NCI-H2227 (cell line): ENCODE measurements around the gene IL1RL1.

Experiments
- DNase-seq: peaks from one replicate; lab custom pipeline; 2025; ENCODE audit not compliant: unreplicated experiment; lab: John Stamatoyannopoulos, UW

The IL1RL1 gene

DNA sequence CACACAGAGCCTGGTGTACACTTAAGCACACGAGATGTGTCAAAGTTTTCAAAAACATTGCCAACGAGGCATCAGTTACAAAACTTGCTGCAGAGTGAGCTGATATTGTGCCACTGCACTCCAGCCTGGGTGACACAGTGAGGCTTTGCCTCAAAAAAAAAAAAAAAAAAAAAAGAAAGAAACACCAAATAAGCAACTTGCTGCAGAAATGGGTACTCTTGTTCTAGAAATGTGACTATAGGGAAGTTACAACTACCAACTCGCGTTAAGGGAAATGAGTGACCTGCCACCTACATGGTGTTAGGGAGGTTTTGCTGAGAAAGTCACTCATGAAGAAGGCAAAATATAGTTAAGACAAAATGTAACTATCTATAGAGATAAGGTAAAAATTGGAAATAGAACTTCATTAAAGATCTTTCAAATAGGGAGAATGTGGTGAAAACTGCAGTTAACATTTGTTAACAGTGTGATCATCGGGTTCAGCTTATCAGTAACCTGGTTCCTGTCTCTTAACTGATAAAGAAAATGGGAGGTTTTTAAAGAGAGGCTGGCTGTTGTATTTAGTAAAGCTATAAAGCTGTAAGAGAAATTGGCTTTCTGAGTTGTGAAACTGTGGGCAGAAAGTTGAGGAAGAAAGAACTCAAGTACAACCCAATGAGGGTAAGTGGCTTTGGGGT, at the start of gene IL1RL1:
TSS of gene IL1RL1 (plus strand) at position 600 of the 677 bp plus-strand sequence. CDS start 26,702 bp downstream, outside the sequence.
- DNase-seq = no peak

DNA sequence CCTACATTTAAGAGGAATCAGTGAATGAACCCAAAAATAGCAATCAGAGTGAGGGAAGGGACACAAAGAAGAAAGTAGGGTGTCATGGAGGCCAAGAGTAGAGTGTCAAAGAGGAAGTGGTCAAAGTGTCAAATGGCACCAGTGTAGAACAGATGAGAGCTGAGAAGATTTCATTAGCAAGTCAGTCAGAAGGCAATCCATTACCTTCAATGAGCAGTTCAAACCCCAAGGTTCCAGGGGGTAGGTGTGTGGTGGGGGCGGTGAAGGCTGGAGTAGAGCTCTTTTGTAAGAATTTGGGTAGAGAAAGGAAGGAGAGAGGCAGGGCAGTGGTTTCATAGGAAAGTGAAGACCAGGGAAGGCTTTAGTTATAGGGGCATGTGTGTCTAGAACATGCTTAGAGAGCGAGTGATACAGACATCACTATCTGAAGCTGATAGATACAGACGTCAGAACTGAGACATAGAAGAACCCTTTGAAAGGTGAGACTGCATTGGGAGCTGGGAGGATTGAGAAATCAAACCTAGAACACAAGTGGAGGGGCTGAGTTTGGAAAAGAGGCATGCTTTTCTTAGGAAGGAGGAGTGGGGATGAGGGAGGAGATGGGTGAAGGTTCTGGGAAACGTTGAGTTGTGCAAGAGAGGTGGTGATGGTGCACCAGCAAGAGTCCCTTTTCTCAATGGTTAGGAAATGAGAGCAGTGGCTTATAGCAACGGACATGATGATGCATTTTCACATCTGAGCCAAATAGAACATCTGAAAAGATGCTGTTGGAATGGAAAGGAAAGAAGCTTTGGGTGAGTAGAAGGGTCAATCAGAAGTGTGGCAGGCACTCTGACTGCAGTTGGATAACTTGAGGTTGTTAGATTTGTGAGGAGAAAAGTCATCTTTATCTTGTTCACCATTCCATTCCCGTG, 48.9 kb upstream of the IL1RL1 start:
- DNase-seq = no peak

DNA sequence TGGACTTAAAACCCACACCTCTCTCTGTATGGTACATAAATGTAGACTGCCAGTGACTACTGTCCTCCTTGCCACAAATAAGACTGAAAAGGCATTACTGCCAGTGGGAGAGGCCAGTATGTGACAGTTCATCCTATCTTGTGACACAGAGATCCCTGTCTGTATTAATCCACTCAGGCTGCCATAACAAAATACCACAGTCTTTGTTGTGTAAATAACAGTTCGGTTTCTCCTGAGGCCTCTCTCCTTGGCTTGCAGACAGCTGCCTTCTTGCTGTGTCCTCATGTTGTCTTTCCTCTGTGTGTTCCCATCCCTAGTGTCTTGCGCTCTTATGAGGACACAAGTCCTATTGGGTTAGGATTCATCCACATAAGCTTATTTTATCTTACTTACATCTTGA, 46.4 kb upstream of the IL1RL1 start:
- DNase-seq = no peak

DNA sequence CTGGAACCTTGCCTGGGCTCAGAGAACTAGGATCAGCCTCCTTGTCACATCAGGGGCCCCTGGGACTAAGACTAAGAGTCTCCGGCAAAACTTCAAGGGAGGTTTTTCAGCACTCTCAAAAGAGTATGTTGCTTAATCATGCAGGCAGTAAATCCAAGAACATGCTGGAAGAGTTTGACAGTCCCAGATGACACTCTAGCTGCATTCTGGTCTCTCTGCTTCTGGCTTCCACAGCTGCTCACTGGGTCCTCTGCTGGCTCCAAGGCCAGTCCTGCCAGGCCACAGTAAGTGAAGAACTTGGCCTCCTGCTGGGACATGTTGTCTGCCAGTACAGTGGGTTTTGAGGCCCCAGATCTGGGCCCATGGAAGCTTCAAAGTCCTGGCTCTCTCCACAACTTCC, 45.2 kb upstream of the IL1RL1 start:
- no peak for DNase-seq

DNA sequence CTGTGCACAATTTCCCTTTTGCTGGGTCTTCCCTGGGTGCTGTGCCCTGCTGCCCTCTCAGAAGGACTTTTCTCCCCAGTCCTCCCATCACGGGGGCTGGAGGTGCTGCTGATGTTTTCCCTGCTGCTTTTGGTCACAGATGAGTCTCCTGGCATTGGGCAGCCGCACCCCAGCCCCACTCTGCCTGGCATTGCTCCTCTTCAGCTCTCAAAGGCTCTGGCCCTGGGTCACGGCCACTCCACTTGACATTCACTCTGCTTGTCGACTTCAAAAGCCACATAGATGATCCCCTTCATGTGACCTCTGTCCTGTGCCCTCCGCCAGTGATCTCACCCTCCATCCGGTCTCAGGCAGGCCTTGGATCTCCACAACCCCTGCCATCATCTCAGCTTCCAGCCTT, 43.6 kb upstream of the IL1RL1 start:
- no peak for DNase-seq

DNA sequence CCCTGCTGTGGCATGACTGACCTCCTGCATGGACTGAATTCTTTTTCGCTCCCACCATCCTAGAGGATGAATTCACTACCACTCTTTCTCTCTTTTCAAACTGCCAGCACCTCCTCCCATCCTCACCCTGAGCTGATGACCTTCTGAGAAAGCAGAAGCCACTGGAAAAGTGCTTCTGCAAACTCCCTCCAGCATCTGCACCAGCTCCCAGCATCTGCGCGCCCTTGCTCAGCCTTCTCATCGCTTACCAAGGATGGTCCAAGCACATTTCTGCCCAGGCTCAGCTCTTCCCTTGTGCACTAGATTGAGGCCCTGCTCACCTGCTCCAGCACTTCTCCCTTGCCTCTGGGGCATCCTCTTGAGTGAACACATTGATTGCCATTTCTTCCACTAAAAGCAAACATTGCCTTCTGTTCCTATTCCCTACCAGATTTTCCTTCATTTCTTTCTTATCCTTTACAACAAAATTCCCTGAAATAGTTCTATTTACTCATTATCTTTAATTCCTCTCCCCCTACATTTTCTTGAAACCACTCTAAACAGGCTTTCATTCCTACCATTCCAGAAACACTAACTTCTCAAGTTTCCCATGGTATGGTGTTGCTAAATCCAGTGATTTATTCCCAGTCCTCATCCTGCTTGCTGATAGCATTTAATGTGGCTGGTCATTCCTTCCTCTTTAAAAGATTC, 42.7 kb upstream of the IL1RL1 start:
- DNase-seq = no peak

DNA sequence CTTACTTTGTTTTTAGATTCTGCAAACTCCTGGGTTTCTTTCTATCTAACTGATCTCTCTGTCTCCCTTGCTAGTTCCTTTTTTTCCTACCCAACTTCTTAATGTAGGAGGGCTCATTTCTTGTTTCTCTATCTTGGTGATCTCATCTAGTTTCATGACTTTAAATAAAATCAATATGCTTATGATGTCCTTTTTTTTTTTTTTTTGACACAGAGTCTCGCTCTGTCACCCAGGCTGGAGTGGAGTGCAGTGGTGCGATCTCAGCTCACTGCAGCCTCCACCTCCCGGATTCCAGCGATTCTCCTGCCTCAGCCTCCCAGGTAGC, 42.2 kb upstream of the IL1RL1 start:
- no peak for DNase-seq

DNA sequence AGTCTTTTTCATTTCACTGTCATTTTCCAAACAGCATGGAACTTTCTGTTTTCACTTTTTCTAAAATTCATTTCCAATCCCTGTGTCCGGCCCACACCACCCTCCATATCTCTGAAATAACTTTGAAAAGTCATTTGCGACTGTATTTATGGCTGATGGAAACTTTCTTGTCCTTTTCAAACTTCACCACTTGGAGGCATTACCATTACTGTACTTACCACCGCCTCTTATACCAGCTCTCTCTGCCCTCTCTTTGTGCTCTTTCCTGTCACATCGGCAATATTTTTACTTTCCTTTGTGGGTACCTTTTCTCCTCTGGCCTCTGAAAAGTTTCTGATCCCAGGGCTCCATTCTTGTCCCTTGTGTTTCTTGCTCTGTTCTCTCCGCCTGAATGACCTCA, 39.5 kb upstream of the IL1RL1 start:
- no peak for DNase-seq

DNA sequence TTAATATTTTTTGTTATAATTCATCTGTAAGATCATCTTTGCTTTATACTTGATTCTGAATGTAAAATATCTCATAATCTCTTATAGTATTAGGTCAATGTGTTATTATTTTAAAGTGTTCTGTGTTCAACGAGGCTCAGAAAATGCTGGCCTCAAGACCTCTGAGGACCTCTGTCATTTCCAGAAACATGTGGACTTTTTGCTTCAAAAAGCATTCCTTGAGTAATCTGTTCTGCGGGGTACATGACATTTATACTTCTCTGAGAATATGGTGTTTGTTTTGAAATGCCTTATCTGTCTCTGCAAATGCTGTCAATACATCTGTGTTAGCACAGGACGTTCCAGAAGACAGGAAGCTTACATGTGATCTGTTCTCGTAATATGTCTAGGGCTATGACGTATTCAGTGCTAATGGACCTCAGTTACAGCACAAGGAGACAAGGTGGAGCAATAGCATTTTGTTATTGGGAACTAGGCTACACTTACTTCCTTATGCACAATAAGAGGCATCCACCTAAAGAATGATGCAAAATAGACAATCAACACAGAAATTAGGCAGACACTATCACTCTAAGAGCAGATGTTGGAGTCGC, 37.6 kb upstream of the IL1RL1 start:
- no peak for DNase-seq

DNA sequence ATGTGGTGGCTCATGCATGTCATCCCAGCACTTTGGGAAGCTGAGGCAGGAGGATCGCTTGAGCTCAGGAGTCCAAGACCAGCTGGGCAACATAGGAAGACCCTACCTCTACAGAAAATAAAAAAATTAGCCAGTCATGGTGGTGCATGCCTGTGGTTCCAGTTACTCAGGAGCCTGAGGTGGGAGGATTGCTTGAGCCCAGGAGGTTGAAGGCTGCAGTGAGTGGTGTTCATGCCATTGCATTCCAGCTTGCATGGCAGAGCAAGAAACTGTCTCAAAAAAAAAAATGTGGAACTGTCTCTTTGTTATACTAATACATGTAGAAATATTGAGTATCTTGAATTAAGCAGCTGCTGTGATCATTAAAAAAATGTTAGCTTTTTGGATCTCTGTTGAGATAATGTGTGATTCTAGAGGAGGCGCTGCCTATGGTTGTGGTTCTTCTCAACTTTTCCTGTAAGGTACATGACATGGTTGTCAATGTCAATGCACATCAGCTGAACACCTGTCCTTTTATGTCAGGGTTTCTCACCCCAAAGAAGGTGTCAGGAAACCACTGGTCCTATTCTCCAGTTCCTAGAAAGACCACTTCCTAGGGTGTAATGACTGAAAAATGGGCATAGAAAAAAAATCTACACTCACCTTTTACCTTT, 34.7 kb upstream of the IL1RL1 start:
- no peak for DNase-seq

DNA sequence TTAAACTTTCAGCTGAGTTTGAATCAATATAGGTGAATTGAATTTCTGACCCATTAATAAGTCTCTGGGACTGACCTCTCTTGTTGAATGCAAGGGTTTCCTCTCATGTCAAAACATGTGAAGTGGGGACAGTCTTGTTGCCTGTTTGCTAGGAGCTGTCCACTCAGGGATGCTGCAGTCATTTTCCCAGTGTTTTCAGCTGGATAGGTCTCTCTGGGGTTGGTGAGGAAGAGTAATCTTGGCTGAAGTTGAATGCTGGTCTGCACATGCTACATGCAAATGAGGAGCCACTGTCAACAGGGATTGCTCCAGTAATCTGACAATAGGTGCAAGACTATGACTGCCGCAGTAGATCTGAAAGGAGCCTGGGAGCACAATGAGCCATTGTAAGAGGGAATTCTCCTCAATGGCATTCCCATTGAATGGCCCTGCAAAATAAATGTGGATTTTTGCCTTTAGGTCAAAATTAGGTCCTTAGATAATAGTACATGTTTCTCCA, 34.1 kb upstream of the IL1RL1 start:
- DNase-seq = no peak

DNA sequence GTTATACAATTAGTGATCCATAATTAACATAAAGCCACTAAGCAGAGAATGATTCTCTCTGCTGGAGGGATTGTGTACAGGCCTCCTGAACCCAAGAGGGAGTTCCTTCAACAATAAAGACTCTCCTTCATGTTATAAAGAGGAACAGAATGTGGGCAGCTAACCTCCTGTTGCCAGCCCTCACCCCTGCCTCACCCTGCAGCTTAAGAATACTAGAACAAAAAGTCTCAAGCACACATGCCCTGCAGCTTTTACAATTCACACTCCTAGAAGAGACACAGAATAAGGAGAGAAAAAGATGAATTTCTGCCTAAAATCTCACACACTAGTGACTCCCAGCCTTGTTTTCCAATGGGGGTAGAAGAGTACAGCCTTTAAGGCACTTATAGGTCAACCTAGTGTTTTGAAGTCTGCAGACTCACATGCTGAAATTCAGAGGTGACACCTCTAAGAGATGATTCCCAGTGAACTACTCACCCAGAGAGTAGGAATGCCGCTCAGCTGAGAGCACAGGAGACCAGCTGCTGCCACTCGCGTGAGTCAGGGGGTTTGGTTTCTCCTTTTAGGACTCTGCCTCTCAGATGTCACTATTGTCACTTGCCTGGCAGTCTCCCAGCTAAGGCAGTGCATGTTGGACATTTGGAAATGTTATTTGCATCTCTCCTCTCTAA, 32.5 kb upstream of the IL1RL1 start:
- no peak for DNase-seq

DNA sequence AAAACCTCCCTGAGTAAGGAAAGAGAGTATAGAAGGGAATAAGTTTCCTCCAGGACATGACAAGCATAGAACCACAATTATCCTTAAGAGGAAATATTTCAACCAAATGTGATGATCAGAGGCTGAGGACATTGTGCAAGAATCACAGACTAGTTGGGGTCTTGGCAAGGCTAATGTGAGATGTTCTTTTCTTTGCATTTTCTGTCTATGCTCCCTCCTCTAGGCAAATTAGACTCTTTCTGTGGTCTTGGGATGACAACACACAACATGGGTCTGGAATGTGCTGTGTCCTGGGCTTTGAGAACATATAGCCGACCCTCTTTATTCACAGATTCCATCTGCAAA, 32.0 kb upstream of the IL1RL1 start:
- DNase-seq = no peak

DNA sequence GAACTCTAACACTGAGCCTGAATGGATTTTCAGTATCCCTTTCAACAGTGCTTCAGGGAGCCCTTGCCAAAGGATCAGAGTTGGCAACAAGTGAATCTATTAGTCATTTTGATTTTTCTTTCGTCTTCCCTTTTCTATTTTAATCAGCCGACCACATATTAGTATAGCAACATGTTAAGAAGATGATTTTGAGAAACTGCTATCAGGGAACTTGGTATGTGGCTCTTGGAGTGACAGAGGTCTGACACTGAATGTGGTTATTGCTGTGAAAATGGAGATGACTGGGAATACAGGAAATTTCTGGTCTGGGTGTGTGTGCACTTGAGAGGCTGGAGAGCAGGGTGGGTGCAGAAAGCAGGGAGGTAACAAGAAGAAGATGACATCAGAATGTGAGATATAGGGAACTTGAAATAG, 28.7 kb upstream of the IL1RL1 start:
- no peak for DNase-seq

DNA sequence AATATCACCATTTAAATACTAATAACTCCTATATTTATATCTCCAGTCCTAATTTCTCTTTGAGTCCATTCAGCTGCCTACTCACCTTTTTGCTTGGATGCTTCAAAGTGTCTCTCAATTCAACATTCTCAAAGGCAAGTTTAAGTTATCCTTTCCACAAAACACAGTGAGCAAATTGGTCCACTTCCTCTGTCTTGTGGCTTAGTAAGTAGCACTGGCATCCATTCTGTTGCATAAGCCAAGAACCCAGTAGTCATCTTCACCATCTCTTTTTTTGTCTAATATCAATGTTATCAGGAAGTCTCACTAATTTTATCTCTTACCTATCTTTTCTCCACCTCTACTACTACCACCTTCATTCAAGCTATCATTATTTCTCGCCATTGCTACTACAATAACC, 27.4 kb upstream of the IL1RL1 start:
- DNase-seq = no peak

DNA sequence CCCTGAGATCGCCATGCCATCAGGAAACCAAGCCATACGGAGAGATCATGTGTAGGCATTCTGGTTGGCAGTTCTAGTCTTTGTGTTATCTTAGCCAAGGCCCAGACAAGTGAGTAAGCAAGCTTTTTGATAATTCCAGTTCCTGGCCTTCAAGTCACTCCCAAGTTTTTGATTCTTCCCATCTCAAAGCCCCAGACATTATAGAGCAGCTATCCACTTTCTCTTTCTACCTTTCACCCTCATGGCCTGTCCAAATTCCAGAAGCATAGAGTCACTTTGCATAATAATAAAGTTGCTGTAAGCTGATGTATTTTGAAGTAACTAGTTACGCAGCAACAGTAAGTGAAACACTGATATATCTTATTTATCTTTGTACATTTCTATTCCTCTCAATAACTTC, 26.8 kb upstream of the IL1RL1 start:
- DNase-seq = no peak

DNA sequence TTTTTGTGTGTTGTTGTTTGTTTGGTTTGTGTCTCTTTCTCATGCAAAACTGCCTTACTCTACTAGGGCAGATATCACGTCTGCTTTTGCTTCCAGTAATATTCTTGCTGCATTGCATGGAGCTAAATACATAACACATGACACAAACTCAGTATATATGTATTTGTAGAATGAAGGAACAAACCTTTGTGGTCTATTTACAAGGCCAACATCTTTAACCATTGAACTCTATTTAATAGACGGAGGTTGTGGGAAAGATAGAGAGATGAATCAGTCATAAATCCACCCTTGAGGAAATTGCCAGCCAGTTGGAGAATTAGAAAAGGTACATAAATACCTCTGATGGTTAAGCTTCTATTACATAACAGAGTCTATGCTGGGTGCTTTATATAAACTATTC, 26.0 kb upstream of the IL1RL1 start:
- no peak for DNase-seq

DNA sequence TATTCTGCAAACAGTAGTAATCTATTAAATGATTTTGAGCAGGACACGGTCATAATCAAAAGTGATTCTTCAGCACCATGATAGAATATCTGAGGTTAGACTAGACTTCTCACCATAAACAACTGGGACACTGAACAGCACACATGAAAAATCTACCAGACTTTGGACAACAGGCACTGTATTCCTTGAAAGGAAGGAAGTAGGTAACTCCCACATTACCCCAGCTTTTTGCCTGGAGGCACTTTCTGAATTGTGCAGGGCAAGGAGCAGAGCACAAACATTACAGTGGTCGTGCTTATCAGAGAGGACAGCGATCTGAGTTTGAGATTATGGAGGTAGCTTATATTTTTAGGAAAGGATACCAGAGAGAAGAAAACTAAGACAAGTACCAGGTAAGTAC, 25.3 kb upstream of the IL1RL1 start:
- DNase-seq = no peak

DNA sequence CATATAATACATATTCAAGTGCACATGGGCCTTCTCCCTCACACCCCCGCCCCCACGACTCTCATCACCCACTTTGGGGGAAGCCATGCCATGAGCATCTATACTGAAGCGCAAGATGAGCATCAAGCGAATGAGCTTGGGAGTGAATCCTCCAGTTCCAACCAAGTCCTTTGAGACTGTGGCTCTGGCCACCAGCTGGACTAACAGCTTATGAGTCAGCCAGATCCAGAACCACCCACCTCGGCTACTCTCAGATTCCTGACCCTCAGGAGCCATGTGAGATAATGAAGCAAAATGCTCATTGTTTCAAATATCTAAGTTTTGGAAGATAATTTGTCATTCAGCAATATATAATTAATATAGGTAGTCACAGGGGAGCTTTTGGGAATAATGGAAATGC, 22.2 kb upstream of the IL1RL1 start:
- DNase-seq = no peak

DNA sequence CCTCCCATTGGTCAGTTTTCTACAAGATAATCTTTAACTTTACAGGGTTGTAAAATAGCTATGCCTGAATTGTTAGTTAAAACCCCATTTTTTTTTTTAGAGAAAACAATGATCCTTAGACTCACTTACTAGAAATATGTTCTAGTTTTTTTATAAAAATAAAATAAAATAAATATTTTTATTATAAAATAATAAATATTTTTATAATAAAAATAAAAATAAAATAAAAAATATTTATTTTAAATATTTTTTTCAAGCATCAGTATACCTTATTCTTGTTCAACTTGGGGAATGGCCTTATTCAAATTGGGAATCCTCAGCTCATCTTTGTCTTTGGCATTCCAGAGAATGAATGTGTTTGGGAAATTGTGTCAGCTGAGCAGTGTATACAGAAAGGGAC, 20.8 kb upstream of the IL1RL1 start:
- no peak for DNase-seq
